B cell (primary cell): Measurements from ENCODE around the gene IGF1R. TPM values are rescaled to one million over a fixed set of nuclear protein-coding genes. Genes with fewer than 3 reads are reported as not detected.

Source experiments
- ATAC-seq: fragments of 200-7000 bp; cut with Tn5 transposase; one replicate; pipeline ENCODE4 v1.10.0; 2021; ENCODE audit warnings: low read depth, mild to moderate bottlenecking, moderate number of reproducible peaks, moderate library complexity
- CTCF ChIA-PET: fragments of 350-600 bp; sonication (Branson Sonifier 250); formaldehyde crosslinking; loops from one replicate; lab custom pipeline; 2021; ENCODE audit warnings: antibody characterized with exemption, inconsistent platforms; lab: Charles Lee
- POLR2A ChIA-PET: fragments of 350-600 bp; sonication (Branson Sonifier 250); formaldehyde crosslinking; loops from one replicate; lab custom pipeline; 2021; ENCODE audit warnings: antibody characterized with exemption; lab: Charles Lee
- DNase-seq: peaks from one replicate; pipeline ENCODE4 v3.0.0; 2013
- H2AFZ ChIP-seq: 2 replicates; pipeline ENCODE4 v1.6.1; 2012; ENCODE audit warnings: mild to moderate bottlenecking, low read depth, low read length; ENCODE audit not compliant: insufficient read depth, poor library complexity, severe bottlenecking
- H3K27ac ChIP-seq, 2 donors: 1 replicate in 1 of 2; 2 replicates in 1 of 2; pipeline ENCODE4 v1.5.1; 2012 to 2013; ENCODE audit warnings: low read length in 2 of 2, mild to moderate bottlenecking in 2 of 2, moderate library complexity in 1 of 2
- H3K27me3 ChIP-seq, 4 experiments: fragments of 200-600 bp in 1 of 4; sonication (generic) in 1 of 4; replicated peaks in 1 of 4; 1 replicate in 2 of 4; 2 replicates in 2 of 4; pipeline versions ENCODE4 v1.6.1 to v1.7.0; 2013 to 2016; ENCODE audit warnings: low read length in 3 of 4, mild to moderate bottlenecking in 2 of 4, mixed read lengths in 1 of 4, moderate library complexity in 1 of 4; ENCODE audit not compliant: insufficient read depth in 4 of 4, control insufficient read depth in 3 of 4; ENCODE audit errors: control extremely low read depth in 1 of 4
- H3K36me3 ChIP-seq, 2 experiments: replicated peaks in 1 of 2; 1 replicate in 1 of 2; 2 replicates in 1 of 2; pipeline versions ENCODE4 v1.6.1 to v1.7.1; 2013; ENCODE audit warnings: low read length in 1 of 2; ENCODE audit not compliant: insufficient read depth in 2 of 2, control insufficient read depth in 1 of 2; ENCODE audit errors: control extremely low read depth in 1 of 2, extremely low read depth in 1 of 2
- H3K4me1 ChIP-seq, 2 donors: fragments of 200-600 bp in 1 of 2; sonication (generic) in 1 of 2; 1 replicate in 1 of 2; 2 replicates in 1 of 2; pipeline versions ENCODE4 v1.5.1 to v1.6.1; 2013 to 2017; ENCODE audit warnings: low read length in 2 of 2; ENCODE audit not compliant: control insufficient read depth in 2 of 2, insufficient read depth in 2 of 2
- H3K4me2 ChIP-seq: replicated peaks from 2 replicates; pipeline ENCODE3; 2012; ENCODE audit warnings: mild to moderate bottlenecking, low read depth, low read length; ENCODE audit not compliant: poor library complexity, severe bottlenecking
- H3K4me3 ChIP-seq, 5 experiments: fragments of 200-600 bp in 1 of 5; sonication (generic) in 1 of 5; 1 replicate in 3 of 5; 2 replicates in 2 of 5; pipeline versions ENCODE4 v1.5.1 to v1.7.0; 2011 to 2016; ENCODE audit warnings: low read length in 4 of 5, mild to moderate bottlenecking in 4 of 5, low read depth in 2 of 5, control low read depth in 1 of 5, moderate library complexity in 1 of 5; ENCODE audit not compliant: insufficient read depth in 1 of 5; ENCODE audit errors: control extremely low read depth in 1 of 5, extremely low read depth in 1 of 5
- H3K79me2 ChIP-seq: fragments of 200-600 bp; sonication (generic); one replicate; pipeline ENCODE4 v1.6.0; 2016; ENCODE audit warnings: low read length; ENCODE audit not compliant: control insufficient read depth, insufficient read depth
- H3K9ac ChIP-seq: fragments of 200-600 bp; sonication (generic); 2 replicates; pipeline ENCODE4 v1.6.1; 2017; ENCODE audit warnings: mild to moderate bottlenecking, low read length, moderate library complexity
- H3K9me3 ChIP-seq, 3 donors: one replicate each; pipeline versions ENCODE4 v1.6.1 to v1.7.1; 2013; ENCODE audit warnings: low read length in 2 of 3; ENCODE audit not compliant: control insufficient read depth in 2 of 3, insufficient read depth in 1 of 3; ENCODE audit errors: control extremely low read depth in 1 of 3
- H4K20me1 ChIP-seq: 2 replicates; pipeline ENCODE4 v1.6.0; 2012; ENCODE audit warnings: mild to moderate bottlenecking, low read length; ENCODE audit not compliant: insufficient read depth, control insufficient read depth, poor library complexity, severe bottlenecking
- H3K27ac Mint-ChIP-seq: one replicate; pipeline ENCODE4 v1.8.0; 2021; ENCODE audit warnings: mixed read lengths
- H3K27me3 Mint-ChIP-seq: one replicate; pipeline ENCODE4 v1.8.0; 2021; ENCODE audit warnings: mixed read lengths
- H3K4me1 Mint-ChIP-seq: one replicate; pipeline ENCODE4 v1.8.0; 2021; ENCODE audit warnings: mixed read lengths
- H3K4me3 Mint-ChIP-seq: one replicate; pipeline ENCODE4 v1.8.0; 2021; ENCODE audit warnings: mixed read lengths
- H3K9me3 Mint-ChIP-seq: one replicate; pipeline ENCODE4 v1.8.0; 2022; ENCODE audit warnings: mixed read lengths; ENCODE audit not compliant: insufficient read depth
- CTCF ChIP-seq: fragments of 200-600 bp; IDR thresholded peaks from one replicate; pipeline ENCODE4 v1.8.0; 2022; ENCODE audit warnings: antibody characterized with exemption, mild to moderate bottlenecking
- EZH2 ChIP-seq: IDR thresholded peaks from 2 replicates; pipeline ENCODE4 v1.6.1; 2012; ENCODE audit warnings: borderline replicate concordance, low read depth, mild to moderate bottlenecking, moderate library complexity, low read length; ENCODE audit not compliant: insufficient read depth, poor library complexity, severe bottlenecking
- WGBS: methylation state at CpG from one replicate; pipeline ENCODE4 v1.1.5; 2013; ENCODE audit warnings: missing lambda C conversion rate; ENCODE audit not compliant: insufficient coverage; 5-methylcytosine and 5-hydroxymethylcytosine counted together
- intact Hi-C: fragments of 100-400 bp; cut with micrococcal nuclease; formaldehyde crosslinking; loops from one replicate; pipeline ENCODE4 v1.10.0; 2022
- polyA plus RNA-seq: library from polyadenylated mRNA; depleted of rRNA; stranded (reverse); fragments of >200 nt; gene quantifications from 2 replicates; pipeline ENCODE4 v1.2.3, GENCODE V29; 2012
- total RNA-seq, 2 donors: library from RNA; stranded (reverse); fragments of 120-200 nt in 1 of 2; gene quantifications; 1 replicate in 1 of 2; 2 replicates in 1 of 2; pipeline versions ENCODE4 v1.2.3 to v1.2.4, GENCODE V29; 2013 to 2022

Gene IGF1R
- total and polyA plus RNA-seq, 2 donors (not counting 1 experiment from before 2014, with no cell fraction given): 5.4 to 23.1 TPM

GRCh38 chr15:98799461-98800390 is 151.4 kb downstream of the IGF1R start:
- no peaks in the 10 kb centered on the region for H3K27me3 ChIP-seq
- Mint-ChIP-seq H3K27me3 (peaks cover 8% of the 10 kb centered on the region), H3K4me3 (no peak overlapping the region), H3K27ac (no peak overlapping the region), H3K9me3 (no peaks in the 10 kb centered on the region), H3K4me1 (peaks cover 7% of the 10 kb centered on the region)
- H4K20me1 ChIP-seq: peaks cover 8% of the 10 kb centered on the region
- H3K27ac ChIP-seq: no peak overlapping the region
- 67% methylated on average over 6 of the region's 11 CpGs for WGBS
- CTCF ChIA-PET: no interaction called here
- H3K9me3 ChIP-seq: no peaks in the 10 kb centered on the region
- H3K9ac ChIP-seq: no peak overlapping the region
- H3K79me2 ChIP-seq: no peaks in the 10 kb centered on the region
- ATAC-seq: no peak
- no peak for TF ChIP-seq EZH2
- TF ChIP-seq CTCF: no peak
- H3K4me3 ChIP-seq: no peak overlapping the region
- no peak overlapping the region for H2AFZ ChIP-seq
- H3K4me1 ChIP-seq: no peaks in the 10 kb centered on the region
- H3K36me3 ChIP-seq: no peaks in the 10 kb centered on the region
- POLR2A ChIA-PET: no interaction called here
- H3K4me2 ChIP-seq: no peak overlapping the region
- intact Hi-C loops: no loop called here
- DNase-seq: no peak
